ENCODE data around the gene RALGAPB.

DNA sequence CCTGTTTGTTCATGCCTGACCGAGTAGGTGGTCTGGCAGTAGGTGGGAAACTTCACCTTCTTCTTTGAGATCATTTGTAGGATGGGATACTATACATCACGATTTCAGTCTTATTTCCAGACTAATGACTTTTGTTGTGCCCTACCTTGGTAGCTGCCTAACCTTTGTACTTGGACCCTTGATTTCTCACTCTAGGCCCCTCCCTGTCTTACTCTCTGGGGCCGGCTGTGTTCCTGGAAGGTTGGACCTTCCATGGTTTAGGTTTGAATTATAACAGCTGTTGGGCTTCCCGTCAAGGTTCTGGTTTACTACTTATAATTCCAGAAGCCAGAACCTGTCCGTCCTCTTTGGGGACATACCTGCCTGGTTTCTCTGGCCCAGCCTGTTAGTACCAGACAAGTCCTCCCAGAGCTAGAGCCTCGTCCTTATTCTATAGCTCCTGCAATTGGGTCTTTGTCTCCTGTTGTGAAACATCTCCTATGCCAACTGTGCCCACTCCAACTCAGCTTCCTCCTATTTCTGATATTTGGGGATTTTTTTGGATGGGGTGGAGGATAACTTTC, 93.5 kb downstream of the RALGAPB start:
- no peak for TF ChIP-seq CTCF (IDR thresholded peaks at IDR 0.05)
- TF ChIP-seq ELF1 (IDR thresholded peaks at IDR 0.05), result no peak
- TF ChIP-seq CHD2 (IDR thresholded peaks at IDR 0.05; ENCODE audit: low read length, partially characterized antibody), result no peak
- TF ChIP-seq MXI1 (IDR thresholded peaks at IDR 0.05; ENCODE audit: low read depth, low read length), result no peak
- TF ChIP-seq SMC3 (IDR thresholded peaks at IDR 0.05; ENCODE audit: low read depth, low read length), result no peak
- no peak for TF ChIP-seq REST (IDR thresholded peaks at IDR 0.05; ENCODE audit: low read depth, low read length)
- no peak for TF ChIP-seq POLR2AphosphoS5 (IDR thresholded peaks at IDR 0.05; ENCODE audit: low read depth, low read length)
- TF ChIP-seq, protein P1, sequence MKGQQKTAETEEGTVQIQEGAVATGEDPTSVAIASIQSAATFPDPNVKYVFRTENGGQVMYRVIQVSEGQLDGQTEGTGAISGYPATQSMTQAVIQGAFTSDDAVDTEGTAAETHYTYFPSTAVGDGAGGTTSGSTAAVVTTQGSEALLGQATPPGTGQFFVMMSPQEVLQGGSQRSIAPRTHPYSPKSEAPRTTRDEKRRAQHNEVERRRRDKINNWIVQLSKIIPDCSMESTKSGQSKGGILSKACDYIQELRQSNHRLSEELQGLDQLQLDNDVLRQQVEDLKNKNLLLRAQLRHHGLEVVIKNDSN (IDR thresholded peaks at IDR 0.05; ENCODE audit: borderline replicate concordance, low read depth), result no peak
- no peak for TF ChIP-seq FOXJ3 (CRISPR knock-in tag; IDR thresholded peaks at IDR 0.05)

Data from SK-N-SH (cell line).